HG02759 (cell line): Measurements from ENCODE around the gene PEBP1.

Experiments
- ATAC-seq: cut with Tn5 transposase; IDR thresholded peaks from one replicate; pipeline ENCODE4 v1.9.1; 2021; ENCODE audit warnings: mild to moderate bottlenecking, moderate library complexity; ENCODE audit not compliant: unreplicated experiment

PEBP1 gene

DNA sequence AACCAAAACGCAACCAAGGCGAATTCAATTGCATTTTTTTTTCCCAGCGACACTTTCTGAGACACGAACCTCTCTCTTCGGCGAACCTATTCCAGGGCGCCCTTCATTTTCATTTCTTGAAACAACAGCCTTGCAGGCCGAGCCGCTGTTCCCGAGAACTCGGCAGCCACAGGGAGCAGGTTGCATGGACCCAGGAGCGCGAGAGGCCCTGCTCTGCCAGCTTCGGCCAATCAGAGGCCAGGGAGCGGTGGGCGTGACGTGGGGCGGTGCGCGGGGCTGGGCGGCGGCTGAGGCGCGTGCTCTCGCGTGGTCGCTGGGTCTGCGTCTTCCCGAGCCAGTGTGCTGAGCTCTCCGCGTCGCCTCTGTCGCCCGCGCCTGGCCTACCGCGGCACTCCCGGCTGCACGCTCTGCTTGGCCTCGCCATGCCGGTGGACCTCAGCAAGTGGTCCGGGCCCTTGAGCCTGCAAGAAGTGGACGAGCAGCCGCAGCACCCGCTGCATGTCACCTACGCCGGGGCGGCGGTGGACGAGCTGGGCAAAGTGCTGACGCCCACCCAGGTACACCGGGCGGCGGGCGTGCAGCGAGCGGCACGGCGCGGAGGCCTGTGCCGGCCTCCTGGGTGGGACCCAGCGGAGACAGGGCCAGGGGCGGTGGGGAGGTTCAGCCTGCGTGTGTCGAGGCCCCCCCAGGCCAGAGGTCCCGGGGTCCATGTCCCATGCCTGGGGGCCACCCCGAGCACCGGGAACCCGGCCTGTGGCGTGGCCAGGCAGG, at the start of gene PEBP1:
Gene PEBP1 (plus strand): TSS at position 337 of the 771 bp plus-strand sequence. CDS start 86 bp downstream, at position 423.
- ATAC-seq, result peak; percentile 99

DNA sequence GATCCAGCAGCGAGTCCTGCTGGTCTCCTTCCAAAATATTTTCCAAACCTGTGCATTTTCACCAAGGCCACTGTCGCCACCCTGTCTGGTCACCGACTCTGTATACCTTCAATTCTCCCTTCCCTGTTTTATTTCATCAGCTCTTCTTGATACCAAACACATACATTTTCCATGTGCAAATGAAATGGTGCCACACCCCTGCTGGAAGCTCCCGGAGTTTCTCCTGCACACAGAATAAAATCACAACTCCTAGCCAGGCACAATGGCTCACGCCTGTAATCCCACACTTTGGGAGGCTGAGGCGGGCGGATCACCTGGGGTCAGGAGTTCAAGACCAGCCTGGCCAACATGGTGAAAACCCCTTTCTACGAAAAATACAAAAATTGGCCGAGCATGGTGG, 46.1 kb upstream of the PEBP1 start:
- no peak for ATAC-seq

DNA sequence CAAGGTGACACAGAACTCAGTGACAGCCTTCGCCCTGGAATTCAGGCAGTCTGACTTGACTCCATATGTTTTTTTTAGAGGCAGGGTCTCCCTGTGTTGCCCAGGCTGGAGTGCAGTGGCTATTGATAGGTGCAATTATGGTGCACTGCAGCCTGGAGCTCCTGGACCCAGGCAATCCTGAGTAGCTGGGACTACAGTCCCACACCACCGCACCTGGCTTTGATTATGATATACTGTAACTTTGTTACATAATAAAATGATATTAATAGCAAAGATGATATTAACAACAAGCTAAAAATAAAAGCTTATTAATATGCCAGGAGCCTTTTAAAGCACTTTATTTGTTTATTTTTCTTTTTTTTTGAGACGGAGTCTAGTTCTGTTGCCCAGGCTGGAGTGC, 41.9 kb upstream of the PEBP1 start:
- ATAC-seq, result no peak

DNA sequence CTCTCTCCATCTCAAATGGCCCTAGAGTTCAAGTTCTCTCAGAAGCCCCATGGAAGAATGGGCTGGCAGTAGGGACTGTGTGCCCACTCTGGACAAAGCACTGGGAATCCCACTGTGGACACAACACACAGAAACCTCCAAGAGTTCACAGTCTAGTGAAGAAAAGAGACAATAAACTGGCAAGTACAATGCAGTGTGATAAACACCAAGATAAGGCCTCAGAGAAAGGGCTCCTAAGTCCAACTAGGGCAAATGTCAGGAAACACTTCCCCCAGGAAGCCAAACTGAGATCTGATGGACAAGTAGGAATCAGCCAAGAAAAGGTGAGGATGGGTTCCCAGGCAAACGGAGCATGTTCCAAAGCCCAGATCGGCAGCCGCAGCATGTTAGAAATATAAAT, 37.5 kb upstream of the PEBP1 start:
- ATAC-seq, result no peak

DNA sequence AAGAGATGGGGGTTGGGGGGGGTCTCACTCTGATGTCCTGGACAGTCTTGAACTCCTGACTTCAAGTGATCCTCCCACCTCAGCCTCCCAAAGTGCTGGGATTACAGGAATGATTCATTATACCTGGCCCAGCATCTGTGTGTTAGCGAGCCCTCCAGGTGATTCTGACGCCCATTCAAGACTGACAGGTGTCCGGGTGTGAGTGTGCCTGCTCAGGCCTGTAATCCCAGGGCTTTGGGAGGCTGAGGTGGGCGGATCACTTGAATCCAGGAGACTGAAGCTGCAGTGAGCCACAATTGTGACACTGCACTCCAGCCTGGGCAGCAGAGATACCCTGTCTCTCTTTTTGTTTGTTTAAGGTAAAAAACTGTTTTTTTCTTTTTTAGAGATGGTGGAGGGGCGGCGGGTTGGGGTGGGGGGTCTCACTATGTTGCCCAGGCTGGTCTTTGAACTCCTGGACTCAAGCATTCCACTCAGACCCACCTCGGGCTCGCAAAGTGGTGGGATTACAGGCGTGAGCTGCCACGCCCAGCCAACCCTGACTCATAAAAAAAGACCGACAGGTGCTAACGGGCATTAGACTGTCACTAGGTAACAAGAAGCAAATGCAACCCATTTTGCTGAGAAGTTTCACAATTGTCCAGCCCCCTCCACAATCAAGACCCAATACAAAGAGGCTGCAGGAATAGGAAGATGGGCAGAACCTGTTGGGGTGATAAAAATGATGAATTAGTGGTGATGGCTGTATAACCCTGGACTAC, 36.8 kb upstream of the PEBP1 start:
- no peak for ATAC-seq

DNA sequence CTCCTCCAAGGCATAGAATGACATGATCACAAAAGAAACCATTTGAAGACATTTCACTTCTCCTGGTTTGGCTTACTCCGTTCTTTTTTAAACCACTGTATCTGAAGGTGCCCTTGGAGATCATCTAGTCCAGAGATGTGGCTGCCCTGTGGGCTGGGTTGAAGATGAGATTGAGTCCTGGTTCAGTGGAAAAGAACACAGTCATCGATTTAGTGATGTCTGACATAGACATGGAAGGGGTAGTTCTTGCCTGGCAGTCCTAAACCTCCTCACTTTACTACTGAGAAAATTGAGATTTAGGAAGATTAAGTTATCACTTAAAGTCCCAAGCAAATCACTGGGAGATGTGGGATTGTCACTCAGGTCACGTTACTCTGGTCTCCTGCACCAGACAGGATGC, 34.9 kb upstream of the PEBP1 start:
- no peak for ATAC-seq

DNA sequence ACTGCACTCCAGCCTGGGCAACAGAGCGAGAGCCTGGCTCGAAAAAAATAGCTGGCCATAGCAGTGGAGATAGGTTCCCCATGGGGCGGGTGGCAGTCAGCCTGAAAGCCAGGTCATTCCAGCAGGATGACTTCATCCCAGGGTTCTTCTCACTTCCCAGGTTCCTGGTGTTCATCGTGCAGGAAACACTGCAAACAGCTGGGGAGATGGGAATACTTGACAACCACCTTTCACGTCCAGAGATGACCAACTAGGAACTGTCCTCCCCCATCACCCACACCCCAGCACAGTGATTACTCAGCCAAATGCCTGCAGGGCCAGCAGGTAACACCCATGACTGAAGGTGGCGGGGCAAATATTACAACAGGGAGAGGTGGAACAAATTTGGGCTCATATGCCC, 33.9 kb upstream of the PEBP1 start:
- ATAC-seq, result no peak

DNA sequence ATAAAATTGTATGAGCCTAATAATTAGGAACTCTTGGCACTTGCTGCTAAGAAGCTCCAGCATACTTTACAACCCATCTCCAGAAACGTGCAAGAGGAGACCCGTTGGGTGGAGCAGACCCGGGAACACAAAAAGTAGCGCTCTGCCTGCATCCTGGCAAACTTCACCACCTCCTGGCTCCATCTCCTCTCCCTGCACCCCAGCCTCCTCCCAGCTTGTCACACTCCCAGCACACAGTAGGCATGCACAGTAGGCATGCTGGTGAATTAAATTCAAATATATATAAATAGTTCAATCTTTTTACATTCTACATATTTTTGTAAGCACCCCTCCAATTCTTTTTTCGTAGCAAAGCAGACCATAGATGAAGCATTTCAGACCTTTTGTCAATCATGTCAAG, 33.3 kb upstream of the PEBP1 start:
- no peak for ATAC-seq

DNA sequence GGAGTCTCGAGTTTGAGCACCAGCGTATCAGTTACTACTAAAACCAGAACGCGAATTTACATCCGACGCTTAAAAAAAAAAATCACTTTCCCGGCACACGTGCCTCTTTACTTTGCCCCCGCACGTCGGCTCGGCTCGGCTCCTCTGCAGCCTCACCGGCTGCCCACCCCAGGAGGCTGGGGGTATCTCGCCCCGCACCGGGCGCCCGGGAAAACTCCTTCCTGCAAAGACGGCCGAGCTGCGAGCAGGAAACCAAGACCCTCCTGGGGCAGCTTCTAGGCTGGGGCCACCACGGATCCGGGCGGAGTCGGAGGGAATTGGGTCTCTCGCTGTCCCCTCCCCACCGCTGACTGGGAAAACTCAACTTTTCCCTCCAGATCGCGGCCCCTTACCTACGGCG, 32.7 kb upstream of the PEBP1 start:
- ATAC-seq, result peak; percentile 23

DNA sequence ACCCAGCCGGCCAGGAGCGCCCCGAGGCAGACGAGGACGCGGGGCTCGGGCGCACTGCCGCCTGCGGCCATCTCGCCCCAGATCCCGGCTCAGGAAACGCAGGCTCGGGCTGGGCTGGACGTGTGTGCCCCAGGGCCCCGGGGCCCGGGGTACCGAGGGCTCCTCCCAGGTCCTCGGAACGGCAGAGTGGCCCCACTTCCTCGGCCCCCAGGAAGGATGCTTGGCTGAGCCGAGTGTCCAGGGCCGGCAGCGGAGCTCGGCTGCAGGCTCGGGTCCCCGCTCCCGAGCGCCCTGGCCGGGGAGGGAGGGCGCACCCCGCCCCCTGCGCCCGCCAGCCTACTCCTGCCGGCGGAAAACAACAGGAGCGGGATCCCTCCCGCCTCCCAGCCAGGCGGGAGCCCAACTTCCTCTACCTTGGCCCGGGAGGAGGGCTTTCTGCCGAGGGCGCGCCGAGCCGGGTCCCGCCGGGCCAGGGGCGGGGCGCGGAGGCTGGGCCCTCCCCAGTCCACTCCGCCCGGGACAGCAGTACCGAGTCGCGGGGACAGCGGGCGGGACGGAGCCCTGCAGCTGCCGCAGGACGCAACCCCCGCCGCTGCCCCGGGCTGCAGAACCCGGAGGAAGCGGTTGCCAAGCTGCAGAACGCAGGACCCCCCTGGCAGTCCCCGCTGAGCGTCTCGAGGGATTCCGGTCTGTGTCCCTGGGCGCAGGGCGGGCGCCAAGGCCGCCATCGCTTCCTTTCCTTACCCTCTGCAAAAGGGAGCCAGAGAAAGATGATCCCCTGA, 32.1 kb upstream of the PEBP1 start, which contains the start of gene VSIG10:
Gene VSIG10 (minus strand): TSS at position 411 of the 782 bp plus-strand sequence. CDS start 340 bp downstream, at position 71.
- ATAC-seq, result peak; percentile 52

DNA sequence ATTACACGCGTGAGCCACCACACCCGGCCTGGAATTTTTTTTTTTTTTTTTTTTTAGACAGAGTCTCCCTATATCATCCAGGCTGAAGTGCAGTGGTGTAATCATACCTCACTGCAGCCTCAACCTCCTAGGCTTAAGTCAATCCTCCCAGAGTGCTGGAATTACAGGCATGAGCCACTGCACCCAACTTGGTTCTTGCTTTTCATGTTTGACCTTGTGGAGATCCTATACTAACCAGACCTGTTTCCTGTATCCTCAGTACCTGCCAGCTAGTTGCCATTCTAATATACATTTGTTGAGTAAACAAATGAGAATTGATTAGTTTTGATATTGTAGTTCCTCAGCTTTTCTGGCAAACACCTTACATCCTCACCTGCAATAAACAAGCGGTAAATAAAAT, 28.9 kb upstream of the PEBP1 start:
- no peak for ATAC-seq

DNA sequence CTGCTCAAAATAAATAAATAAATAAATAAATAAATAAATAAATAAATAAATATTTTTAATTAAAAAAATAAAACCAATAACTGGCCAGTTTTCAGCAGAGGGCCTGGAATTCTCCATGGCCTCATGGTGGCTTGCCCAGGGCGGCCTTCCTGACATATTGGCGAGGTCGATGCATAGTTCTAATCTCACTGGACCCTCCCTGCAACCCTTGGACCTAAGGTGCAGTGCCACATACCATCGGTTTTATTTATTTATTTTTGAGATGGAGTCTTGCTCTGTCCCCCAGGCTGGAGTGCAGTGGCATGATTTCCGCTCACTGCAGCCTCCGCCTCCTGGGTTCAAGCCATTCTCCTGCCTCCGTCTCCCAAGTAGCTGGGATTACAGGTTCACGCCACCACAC, 28.2 kb upstream of the PEBP1 start:
- ATAC-seq, result no peak

DNA sequence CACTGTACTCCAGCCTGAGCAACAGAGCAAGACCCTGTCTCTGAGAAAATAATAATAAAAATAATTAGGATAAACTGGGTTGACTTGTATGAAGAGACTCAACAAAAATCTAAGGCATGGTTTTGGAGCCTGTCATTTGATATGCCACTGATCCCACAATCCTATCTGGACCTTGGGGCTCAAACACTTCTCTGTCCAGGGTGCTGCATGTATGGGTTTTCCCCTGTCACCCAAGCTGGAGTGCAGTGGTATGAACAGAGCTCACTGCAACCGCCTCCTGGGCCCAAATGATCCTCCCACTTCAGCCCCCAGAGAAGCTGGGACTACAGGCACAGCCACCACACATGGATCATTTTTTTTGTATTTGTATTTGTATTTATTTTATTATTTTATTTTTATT, 26.8 kb upstream of the PEBP1 start:
- ATAC-seq, result no peak

DNA sequence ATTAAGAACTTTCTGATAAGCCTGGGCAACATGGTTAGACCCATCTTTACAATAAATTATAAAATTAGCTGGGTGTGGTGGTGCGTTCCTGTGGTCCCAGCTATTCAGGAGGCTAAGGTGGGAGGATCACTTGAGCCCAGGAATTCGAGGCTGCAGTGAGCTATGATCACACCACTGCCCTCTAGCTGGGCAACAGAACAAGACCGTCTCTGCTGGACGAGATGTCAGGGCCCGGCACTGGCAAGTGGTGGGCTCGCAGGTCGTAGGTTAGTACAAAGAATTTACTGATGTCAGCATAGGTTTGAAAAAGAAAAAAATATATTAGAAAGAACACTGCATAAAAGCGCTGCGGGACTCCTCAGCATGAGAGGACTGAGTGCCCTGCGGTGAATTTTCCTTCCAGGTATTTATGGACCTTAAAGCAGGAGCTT, 16.5 kb upstream of the PEBP1 start:
- ATAC-seq, result no peak

DNA sequence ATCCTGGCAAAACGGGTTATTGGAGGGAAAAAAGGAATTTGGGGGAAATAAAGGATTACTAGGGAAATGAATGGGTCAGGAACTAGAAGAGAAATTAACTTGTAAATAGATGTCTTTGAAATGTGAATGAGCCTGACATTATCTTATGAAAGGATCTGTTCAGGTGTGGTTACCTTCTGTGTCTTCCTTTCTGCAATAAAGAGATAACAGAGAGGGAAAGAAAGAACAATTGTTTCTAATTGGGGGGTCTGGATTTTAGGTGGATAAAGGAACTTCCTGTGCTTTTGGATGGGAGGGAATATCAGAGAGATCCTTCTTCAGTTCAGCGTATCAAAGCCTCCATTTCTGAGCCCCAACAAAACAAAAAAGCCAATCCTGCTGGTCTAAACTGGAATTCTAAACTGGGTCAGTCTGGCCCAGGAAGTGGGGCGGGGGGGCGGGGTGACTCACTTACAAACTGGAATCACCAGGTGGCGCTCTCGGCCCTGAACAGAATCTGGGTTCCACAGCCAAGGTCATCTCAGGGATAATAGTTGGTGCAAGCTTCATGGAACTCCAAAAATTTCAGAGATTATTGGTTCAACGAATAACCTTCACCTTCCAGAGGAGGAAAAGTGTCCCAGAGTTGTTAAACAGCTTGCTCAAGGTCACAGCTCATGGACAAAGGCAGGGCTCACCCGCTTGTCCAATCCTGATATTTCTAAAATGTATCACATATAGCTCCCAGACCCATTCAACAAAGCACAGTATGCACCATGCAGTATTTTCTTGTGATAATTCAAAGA, 15.2 kb upstream of the PEBP1 start:
- ATAC-seq, result peak; percentile 60

DNA sequence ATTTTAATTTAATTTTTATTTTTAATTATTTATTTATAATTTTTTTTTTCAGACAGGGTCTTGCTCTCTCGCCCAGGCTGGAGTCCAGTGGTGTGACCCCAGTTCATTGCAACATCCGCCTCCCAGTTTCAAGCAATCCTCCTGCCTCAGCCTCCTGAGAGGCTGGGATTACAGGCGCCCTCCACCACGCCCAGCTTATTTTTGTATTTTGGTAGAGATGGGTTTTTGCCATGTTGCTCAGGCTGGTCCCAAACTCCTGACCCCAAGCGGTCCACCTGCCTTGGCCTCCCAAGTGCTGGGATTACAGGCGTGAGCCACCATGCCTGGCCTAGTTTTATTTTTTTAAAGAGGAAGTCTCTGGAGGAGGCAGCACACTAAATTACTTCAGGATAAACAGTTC, 13.7 kb upstream of the PEBP1 start:
- no peak for ATAC-seq

DNA sequence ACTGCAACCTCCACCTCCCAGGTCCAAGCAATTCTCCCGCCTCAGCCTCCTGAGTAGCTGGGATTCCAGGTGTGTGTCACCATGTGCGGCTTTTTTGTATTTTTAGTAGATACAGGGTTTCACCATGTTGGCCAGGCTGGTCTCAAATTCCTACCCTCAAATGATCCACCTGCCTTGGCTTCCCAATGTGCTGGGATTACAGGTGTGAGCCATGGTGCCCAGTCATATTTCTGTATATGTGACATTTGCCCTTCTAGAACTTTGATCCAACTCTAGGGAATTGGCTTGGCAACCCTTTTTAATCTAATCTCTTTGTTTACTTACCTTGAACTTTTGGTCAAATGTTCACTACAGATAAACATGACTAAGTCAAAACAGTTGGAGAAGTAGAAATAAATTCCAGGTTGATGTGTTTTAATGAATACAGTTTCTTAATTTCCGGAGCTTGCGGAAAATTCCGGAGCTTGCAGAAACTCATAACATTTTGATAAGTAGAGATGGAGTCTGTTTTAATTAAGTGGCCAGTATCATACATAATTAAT, 11.5 kb upstream of the PEBP1 start:
- no peak for ATAC-seq

DNA sequence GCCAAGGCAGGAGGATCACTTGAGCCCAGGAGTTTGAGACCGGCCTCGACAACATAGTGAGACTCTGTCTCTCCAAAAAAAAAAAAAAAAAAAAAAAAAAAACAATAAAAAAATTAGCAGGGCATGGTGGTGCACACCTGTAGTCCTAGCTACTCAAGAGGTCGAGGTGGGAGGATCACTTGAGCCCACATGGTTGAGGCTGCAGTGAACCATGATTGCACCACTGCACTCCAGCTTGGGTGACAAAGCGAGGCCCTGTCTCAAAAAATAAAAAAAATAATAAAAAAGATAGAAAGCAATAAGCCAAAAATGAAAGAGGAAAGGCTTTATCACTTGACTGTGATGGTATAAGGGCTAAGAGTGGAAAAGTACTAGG, 10.2 kb upstream of the PEBP1 start:
- ATAC-seq, result no peak

DNA sequence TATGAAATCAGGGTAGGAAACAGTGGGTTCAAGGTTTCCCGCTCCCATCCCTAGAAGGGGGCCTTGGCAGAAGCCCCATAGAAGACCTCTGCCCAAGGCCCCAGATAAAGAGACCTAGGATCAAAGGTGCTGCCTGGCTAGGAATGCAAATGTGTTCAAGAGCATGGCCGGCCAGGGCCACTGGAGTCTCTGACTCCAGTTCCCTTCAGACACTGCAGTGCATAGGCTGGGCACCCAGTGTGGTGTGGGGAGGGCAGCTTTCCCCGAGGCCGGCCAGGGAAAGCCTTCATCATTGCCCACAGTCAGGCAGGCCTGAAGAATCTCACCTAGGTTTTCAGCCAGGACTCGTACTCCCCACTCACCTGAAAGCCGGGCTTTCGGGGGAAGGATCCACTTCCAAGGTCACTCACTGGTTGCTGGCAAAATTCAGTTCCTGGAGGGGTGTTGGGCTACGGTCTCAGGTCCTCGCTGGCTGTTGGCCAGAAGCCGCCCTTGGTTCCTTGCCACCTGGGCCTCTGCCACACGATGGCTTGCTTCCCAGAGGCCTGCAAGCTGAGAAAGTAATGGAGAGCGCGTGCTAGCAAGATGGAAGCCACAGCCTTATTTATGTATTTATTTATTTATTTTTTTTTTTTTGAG, 9.7 kb upstream of the PEBP1 start:
- no peak for ATAC-seq

DNA sequence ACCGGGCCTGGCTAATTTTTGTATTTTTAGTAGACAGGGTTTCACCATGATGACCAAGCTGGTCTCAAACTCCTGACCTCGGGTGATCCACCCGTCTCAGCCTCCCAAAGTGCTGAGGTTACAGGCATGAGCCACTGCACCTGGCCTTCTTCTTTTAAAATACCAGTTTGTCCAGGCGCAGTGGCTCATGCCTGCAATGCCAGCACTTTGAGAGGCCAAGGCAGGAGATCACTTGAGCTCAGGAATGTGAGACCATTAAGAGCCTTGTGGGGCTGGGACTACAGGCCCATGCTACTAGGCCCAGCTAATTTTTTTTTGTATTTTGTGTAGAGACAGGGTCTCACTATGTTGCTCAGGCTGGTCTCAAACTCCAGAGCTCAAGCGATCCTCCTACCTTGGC, 8.1 kb upstream of the PEBP1 start:
- no peak for ATAC-seq
